WTC11 (cell line): Measurements from ENCODE around the gene MAGI2.

ENCODE experiments used
- CREB1 ChIP-seq: sonication (generic); formaldehyde crosslinking; IDR thresholded peaks from 2 replicates; pipeline ENCODE4 v1.8.0; 2023; ENCODE audit warnings: mild to moderate bottlenecking, missing genetic modification reagents
- ETV6 ChIP-seq: sonication (generic); formaldehyde crosslinking; IDR thresholded peaks from 2 replicates; pipeline ENCODE4 v1.8.1; 2022; ENCODE audit warnings: mild to moderate bottlenecking, missing genetic modification reagents
- NR3C1 ChIP-seq: sonication (generic); formaldehyde crosslinking; conservative IDR thresholded peaks from 2 replicates; pipeline ENCODE4 v1.8.1; 2023; ENCODE audit warnings: low read depth, mild to moderate bottlenecking, missing genetic modification reagents
- TCF7 ChIP-seq: sonication (generic); formaldehyde crosslinking; IDR thresholded peaks from 2 replicates; pipeline ENCODE4 v1.8.0; 2022; ENCODE audit warnings: mild to moderate bottlenecking, low read depth, missing genetic modification reagents, moderate library complexity
- TEAD1 ChIP-seq: sonication (generic); formaldehyde crosslinking; IDR thresholded peaks from 2 replicates; pipeline ENCODE4 v1.8.0; 2022; ENCODE audit warnings: mild to moderate bottlenecking, missing genetic modification reagents
- TP53 ChIP-seq: sonication (generic); formaldehyde crosslinking; IDR thresholded peaks from 2 replicates; pipeline ENCODE4 v1.8.1; 2023; ENCODE audit warnings: mild to moderate bottlenecking, missing genetic modification reagents
- ZNF263 ChIP-seq: sonication (generic); formaldehyde crosslinking; IDR thresholded peaks from 2 replicates; pipeline ENCODE4 v1.8.1; 2022; ENCODE audit warnings: low read depth, mild to moderate bottlenecking, moderate library complexity, missing genetic modification reagents
- TF ChIP-seq, protein P1 (sequence below): fragments of 200-600 bp; IDR thresholded peaks from 2 replicates; pipeline ENCODE4 v1.8.0; 2022; ENCODE audit warnings: antibody characterized with exemption
- TF ChIP-seq, protein P2 (sequence below): sonication (generic); formaldehyde crosslinking; conservative IDR thresholded peaks from 2 replicates; pipeline ENCODE4 v1.8.1; 2023; ENCODE audit warnings: mild to moderate bottlenecking, low read depth, missing genetic modification reagents, moderate library complexity
- TF ChIP-seq, protein P3 (sequence below): sonication (generic); formaldehyde crosslinking; IDR thresholded peaks from 2 replicates; pipeline ENCODE4 v1.8.0; 2022; ENCODE audit warnings: mild to moderate bottlenecking, missing genetic modification reagents
- TF ChIP-seq, protein P4 (sequence below): sonication (generic); formaldehyde crosslinking; IDR thresholded peaks from 2 replicates; pipeline ENCODE4 v1.8.0; 2023; ENCODE audit warnings: mild to moderate bottlenecking, missing genetic modification reagents
- TF ChIP-seq, protein P5 (sequence below): sonication (generic); formaldehyde crosslinking; IDR thresholded peaks from 2 replicates; pipeline ENCODE4 v1.8.1; 2023; ENCODE audit warnings: mild to moderate bottlenecking, missing genetic modification reagents, moderate library complexity
- TF ChIP-seq, protein P6 (sequence below): sonication (generic); formaldehyde crosslinking; IDR thresholded peaks from 2 replicates; pipeline ENCODE4 v1.8.1; 2023; ENCODE audit warnings: mild to moderate bottlenecking, missing genetic modification reagents, borderline replicate concordance
- TF ChIP-seq, protein P7 (sequence below): sonication (generic); formaldehyde crosslinking; IDR thresholded peaks from 2 replicates; pipeline ENCODE4 v1.8.1; 2022; ENCODE audit warnings: low read depth, mild to moderate bottlenecking, moderate library complexity, missing genetic modification reagents, borderline replicate concordance

DNA sequence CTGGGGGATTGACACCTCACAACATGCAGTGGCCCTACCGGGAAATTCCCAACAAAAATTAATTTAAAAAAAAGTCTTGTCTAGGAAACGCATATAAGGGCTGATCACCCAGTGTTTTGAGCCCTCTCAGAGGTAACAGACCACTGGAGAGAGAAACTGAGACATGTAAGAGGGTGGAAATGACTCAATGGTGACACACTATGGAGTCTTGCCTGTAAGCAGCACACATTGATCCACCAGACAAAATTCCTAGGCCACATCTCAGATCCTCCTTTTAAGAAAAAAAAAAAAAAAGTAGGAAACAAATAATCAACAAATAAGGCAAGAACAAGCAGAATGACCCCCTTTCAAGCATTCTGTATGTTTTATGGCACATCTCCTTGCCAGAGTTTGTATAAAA lies 296.2 kb downstream of the MAGI2 start:
- TF ChIP-seq, protein P1, sequence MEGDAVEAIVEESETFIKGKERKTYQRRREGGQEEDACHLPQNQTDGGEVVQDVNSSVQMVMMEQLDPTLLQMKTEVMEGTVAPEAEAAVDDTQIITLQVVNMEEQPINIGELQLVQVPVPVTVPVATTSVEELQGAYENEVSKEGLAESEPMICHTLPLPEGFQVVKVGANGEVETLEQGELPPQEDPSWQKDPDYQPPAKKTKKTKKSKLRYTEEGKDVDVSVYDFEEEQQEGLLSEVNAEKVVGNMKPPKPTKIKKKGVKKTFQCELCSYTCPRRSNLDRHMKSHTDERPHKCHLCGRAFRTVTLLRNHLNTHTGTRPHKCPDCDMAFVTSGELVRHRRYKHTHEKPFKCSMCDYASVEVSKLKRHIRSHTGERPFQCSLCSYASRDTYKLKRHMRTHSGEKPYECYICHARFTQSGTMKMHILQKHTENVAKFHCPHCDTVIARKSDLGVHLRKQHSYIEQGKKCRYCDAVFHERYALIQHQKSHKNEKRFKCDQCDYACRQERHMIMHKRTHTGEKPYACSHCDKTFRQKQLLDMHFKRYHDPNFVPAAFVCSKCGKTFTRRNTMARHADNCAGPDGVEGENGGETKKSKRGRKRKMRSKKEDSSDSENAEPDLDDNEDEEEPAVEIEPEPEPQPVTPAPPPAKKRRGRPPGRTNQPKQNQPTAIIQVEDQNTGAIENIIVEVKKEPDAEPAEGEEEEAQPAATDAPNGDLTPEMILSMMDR: no peak
- TF ChIP-seq NR3C1 (CRISPR knock-in tag) (no peak), ETV6 (CRISPR knock-in tag) (no peak), TCF7 (CRISPR knock-in tag) (no peak), TP53 (no peak), TEAD1 (CRISPR knock-in tag) (no peak), CREB1 (CRISPR knock-in tag) (no peak), ZNF263 (CRISPR knock-in tag) (no peak)
- TF ChIP-seq, protein P2, sequence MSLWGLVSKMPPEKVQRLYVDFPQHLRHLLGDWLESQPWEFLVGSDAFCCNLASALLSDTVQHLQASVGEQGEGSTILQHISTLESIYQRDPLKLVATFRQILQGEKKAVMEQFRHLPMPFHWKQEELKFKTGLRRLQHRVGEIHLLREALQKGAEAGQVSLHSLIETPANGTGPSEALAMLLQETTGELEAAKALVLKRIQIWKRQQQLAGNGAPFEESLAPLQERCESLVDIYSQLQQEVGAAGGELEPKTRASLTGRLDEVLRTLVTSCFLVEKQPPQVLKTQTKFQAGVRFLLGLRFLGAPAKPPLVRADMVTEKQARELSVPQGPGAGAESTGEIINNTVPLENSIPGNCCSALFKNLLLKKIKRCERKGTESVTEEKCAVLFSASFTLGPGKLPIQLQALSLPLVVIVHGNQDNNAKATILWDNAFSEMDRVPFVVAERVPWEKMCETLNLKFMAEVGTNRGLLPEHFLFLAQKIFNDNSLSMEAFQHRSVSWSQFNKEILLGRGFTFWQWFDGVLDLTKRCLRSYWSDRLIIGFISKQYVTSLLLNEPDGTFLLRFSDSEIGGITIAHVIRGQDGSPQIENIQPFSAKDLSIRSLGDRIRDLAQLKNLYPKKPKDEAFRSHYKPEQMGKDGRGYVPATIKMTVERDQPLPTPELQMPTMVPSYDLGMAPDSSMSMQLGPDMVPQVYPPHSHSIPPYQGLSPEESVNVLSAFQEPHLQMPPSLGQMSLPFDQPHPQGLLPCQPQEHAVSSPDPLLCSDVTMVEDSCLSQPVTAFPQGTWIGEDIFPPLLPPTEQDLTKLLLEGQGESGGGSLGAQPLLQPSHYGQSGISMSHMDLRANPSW (CRISPR knock-in tag): no peak
- TF ChIP-seq, protein P3, sequence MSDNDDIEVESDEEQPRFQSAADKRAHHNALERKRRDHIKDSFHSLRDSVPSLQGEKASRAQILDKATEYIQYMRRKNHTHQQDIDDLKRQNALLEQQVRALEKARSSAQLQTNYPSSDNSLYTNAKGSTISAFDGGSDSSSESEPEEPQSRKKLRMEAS (CRISPR knock-in tag): no peak
- TF ChIP-seq, protein P4, sequence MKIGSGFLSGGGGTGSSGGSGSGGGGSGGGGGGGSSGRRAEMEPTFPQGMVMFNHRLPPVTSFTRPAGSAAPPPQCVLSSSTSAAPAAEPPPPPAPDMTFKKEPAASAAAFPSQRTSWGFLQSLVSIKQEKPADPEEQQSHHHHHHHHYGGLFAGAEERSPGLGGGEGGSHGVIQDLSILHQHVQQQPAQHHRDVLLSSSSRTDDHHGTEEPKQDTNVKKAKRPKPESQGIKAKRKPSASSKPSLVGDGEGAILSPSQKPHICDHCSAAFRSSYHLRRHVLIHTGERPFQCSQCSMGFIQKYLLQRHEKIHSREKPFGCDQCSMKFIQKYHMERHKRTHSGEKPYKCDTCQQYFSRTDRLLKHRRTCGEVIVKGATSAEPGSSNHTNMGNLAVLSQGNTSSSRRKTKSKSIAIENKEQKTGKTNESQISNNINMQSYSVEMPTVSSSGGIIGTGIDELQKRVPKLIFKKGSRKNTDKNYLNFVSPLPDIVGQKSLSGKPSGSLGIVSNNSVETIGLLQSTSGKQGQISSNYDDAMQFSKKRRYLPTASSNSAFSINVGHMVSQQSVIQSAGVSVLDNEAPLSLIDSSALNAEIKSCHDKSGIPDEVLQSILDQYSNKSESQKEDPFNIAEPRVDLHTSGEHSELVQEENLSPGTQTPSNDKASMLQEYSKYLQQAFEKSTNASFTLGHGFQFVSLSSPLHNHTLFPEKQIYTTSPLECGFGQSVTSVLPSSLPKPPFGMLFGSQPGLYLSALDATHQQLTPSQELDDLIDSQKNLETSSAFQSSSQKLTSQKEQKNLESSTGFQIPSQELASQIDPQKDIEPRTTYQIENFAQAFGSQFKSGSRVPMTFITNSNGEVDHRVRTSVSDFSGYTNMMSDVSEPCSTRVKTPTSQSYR (CRISPR knock-in tag): no peak
- TF ChIP-seq, protein P5, sequence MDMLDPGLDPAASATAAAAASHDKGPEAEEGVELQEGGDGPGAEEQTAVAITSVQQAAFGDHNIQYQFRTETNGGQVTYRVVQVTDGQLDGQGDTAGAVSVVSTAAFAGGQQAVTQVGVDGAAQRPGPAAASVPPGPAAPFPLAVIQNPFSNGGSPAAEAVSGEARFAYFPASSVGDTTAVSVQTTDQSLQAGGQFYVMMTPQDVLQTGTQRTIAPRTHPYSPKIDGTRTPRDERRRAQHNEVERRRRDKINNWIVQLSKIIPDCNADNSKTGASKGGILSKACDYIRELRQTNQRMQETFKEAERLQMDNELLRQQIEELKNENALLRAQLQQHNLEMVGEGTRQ (CRISPR knock-in tag): no peak
- TF ChIP-seq, protein P6, sequence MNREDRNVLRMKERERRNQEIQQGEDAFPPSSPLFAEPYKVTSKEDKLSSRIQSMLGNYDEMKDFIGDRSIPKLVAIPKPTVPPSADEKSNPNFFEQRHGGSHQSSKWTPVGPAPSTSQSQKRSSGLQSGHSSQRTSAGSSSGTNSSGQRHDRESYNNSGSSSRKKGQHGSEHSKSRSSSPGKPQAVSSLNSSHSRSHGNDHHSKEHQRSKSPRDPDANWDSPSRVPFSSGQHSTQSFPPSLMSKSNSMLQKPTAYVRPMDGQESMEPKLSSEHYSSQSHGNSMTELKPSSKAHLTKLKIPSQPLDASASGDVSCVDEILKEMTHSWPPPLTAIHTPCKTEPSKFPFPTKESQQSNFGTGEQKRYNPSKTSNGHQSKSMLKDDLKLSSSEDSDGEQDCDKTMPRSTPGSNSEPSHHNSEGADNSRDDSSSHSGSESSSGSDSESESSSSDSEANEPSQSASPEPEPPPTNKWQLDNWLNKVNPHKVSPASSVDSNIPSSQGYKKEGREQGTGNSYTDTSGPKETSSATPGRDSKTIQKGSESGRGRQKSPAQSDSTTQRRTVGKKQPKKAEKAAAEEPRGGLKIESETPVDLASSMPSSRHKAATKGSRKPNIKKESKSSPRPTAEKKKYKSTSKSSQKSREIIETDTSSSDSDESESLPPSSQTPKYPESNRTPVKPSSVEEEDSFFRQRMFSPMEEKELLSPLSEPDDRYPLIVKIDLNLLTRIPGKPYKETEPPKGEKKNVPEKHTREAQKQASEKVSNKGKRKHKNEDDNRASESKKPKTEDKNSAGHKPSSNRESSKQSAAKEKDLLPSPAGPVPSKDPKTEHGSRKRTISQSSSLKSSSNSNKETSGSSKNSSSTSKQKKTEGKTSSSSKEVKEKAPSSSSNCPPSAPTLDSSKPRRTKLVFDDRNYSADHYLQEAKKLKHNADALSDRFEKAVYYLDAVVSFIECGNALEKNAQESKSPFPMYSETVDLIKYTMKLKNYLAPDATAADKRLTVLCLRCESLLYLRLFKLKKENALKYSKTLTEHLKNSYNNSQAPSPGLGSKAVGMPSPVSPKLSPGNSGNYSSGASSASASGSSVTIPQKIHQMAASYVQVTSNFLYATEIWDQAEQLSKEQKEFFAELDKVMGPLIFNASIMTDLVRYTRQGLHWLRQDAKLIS (CRISPR knock-in tag): no peak
- TF ChIP-seq, protein P7, sequence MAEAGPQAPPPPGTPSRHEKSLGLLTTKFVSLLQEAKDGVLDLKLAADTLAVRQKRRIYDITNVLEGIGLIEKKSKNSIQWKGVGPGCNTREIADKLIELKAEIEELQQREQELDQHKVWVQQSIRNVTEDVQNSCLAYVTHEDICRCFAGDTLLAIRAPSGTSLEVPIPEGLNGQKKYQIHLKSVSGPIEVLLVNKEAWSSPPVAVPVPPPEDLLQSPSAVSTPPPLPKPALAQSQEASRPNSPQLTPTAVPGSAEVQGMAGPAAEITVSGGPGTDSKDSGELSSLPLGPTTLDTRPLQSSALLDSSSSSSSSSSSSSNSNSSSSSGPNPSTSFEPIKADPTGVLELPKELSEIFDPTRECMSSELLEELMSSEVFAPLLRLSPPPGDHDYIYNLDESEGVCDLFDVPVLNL (CRISPR knock-in tag): no peak
